Spleen (tissue), 11 donors: Measurements from ENCODE around the gene FURIN. TPM values are rescaled to one million over a fixed set of nuclear protein-coding genes. Genes with fewer than 3 reads are reported as not detected.
"Not testable (repeated sequence)": the region's sequence is repeated elsewhere in the genome, so short reads cannot be mapped to it uniquely, and the experiment has no call there.

Experiments
- DNase-seq: peaks from one replicate; pipeline ENCODE4 v3.0.0-alpha.2; 2020
- H3K27ac ChIP-seq, 8 donors: fragments of 200-600 bp; sonication (generic) in 7 of 8; 1 replicate in 4 of 8; 2 replicates in 4 of 8; pipeline versions ENCODE4 v1.5.0 to v1.8.0; 2016 to 2021; ENCODE audit warnings: inconsistent platforms in 4 of 8, mild to moderate bottlenecking in 4 of 8, moderate library complexity in 1 of 8
- H3K27me3 ChIP-seq, 7 donors: fragments of 200-600 bp; sonication (generic) in 6 of 7; replicated peaks in 1 of 7; 1 replicate in 4 of 7; 2 replicates in 3 of 7; pipeline versions ENCODE4 v1.5.0 to v1.8.0; 2016 to 2021; ENCODE audit warnings: inconsistent platforms in 3 of 7, mild to moderate bottlenecking in 1 of 7
- H3K36me3 ChIP-seq, 6 donors: fragments of 200-600 bp; sonication (generic) in 5 of 6; 1 replicate in 4 of 6; 2 replicates in 2 of 6; pipeline versions ENCODE4 v1.5.0 to v1.8.0; 2016 to 2021; ENCODE audit warnings: inconsistent platforms in 2 of 6
- H3K4me1 ChIP-seq, 6 donors: fragments of 200-600 bp; sonication (generic) in 5 of 6; 1 replicate in 3 of 6; 2 replicates in 3 of 6; pipeline versions ENCODE4 v1.5.0 to v1.8.0; 2016 to 2021; ENCODE audit warnings: inconsistent platforms in 3 of 6
- H3K4me3 ChIP-seq, 8 donors: fragments of 200-600 bp; sonication (generic) in 7 of 8; 1 replicate in 4 of 8; 2 replicates in 4 of 8; pipeline versions ENCODE4 v1.5.0 to v1.8.0; 2016 to 2021; ENCODE audit warnings: inconsistent platforms in 4 of 8, mild to moderate bottlenecking in 4 of 8, moderate library complexity in 2 of 8
- H3K9me3 ChIP-seq, 8 donors: fragments of 200-600 bp; sonication (generic) in 7 of 8; 1 replicate in 4 of 8; 2 replicates in 4 of 8; pipeline versions ENCODE4 v1.5.0 to v1.8.0; 2016 to 2021; ENCODE audit warnings: inconsistent platforms in 4 of 8
- POLR2A ChIP-seq, 3 donors: fragments of 450-650 bp; IDR thresholded peaks; one replicate each; pipeline ENCODE4 v1.5.1; 2017; ENCODE audit warnings: antibody characterized with exemption in 3 of 3, mild to moderate bottlenecking in 1 of 3
- POLR2AphosphoS5 ChIP-seq, 3 donors: sonication (generic); formaldehyde crosslinking; IDR thresholded peaks; one replicate each; pipeline ENCODE4 v1.5.1; 2017; ENCODE audit warnings: antibody characterized with exemption in 3 of 3
- WGBS, 5 donors: extraction: QIAGEN DNeasy Blood & Tissue Kit in 3 of 5; methylation state at CpG; one replicate each; pipeline versions ENCODE4 v1.1.5 to v1.1.7; 2013 to 2018; 5-methylcytosine and 5-hydroxymethylcytosine counted together
- intact Hi-C: fragments of 100-400 bp; cut with DNase I; formaldehyde crosslinking; loops from one replicate; pipeline ENCODE4 v1.15.0; 2023; ENCODE audit warnings: low total_unique reads
- polyA plus RNA-seq, 3 donors: library from polyadenylated mRNA; stranded (reverse); fragments of 200-250 nt; gene quantifications; one replicate each; pipeline ENCODE4 v1.2.1, GENCODE V29; 2013
- total RNA-seq, 7 donors: library from RNA; depleted of rRNA in 3 of 7; stranded (reverse); fragments of >200 nt in 3 of 7; fragmentation: NEBNext Ultra II Directional in 4 of 7; extraction: Animal tissue kit (Norgen Biotek cat#: 25700) in 4 of 7; gene quantifications; one replicate each; pipeline versions ENCODE4 v1.1.0 to v1.2.1, GENCODE V29; 2016 to 2021
- TF ChIP-seq, protein P1 (sequence below), 11 experiments: fragments of 200-600 bp in 7 of 11; fragments of 450-650 bp in 4 of 11; sonication (generic) in 4 of 11; IDR thresholded peaks in 8 of 11; conservative IDR thresholded peaks in 3 of 11; 1 replicate in 7 of 11; 2 replicates in 4 of 11; pipeline versions ENCODE4 v1.4.0 to v1.8.0; 2016 to 2021; ENCODE audit warnings: antibody characterized with exemption in 11 of 11, inconsistent platforms in 4 of 11, mild to moderate bottlenecking in 1 of 11
- donor health status: healthy with polysubstance abuse.
- donor health status: DM: no; HTN: no; CAD: no; lungs with moderate emphysema.
- donor health status: DM: no; HTN: no; CAD: no.
- donor health status: Bipolar disorder and iron deficiency.
- donor health status: healthy.
- donor health status: DM: no; HTN: no; CAD: no.
- donor health status: DM: yes; HTN: yes; CAD: no.

Gene FURIN
- total and polyA plus RNA-seq, 10 donors = 10.0 to 139 (median 79.0) TPM

DNA sequence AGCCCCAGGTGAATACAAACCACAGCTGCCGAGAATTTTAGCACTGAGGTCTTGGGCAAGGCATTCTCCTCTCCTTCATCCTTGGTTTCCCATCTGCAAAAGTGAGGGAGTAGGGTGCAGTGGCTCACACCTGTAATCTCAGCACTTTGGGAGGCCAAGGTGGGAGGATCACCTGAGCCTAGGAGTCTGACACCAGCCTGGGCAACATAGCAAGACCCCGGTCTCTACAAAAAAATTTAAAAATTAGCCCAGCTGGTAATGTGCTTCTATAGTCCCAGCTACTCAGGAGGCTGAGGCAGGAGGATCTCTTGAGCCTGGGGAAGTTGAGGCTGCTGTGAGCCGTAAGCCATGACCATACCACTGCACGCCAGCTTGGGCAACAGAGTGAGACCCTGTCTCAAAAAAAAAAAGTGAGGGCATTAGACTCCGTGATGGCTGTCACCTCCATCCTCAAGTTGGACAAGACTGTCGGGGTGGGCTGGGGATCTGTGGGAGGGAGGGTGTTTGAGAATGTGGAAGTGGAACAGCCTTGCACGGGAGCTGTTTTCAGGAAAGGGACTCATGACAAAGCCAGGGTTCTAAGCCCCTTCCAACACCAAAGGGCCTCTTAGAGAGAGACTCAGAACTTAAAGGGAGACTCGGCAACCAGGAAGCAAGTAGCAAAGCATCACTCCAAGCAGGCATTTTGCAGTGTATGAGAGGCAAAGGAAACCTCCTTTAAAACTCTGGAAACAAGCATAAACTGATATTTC is 46.0 kb upstream of the FURIN start:
- Histone ChIP-seq H3K27me3 (no peaks in the 10 kb centered on the region), H3K27ac (no peak overlapping the region), H3K4me3 (no peak overlapping the region), H3K36me3 (no peaks in the 10 kb centered on the region), H3K9me3 (no peaks in the 10 kb centered on the region), H3K4me1 (peaks cover 9 to 42% (median 23%) of the 10 kb centered on the region in 6 donors)
- no peak for DNase-seq
- no peak for TF ChIP-seq POLR2A (IDR thresholded peaks at IDR 0.05)
- no peak for TF ChIP-seq POLR2AphosphoS5 (IDR thresholded peaks at IDR 0.05)
- TF ChIP-seq, protein P1, sequence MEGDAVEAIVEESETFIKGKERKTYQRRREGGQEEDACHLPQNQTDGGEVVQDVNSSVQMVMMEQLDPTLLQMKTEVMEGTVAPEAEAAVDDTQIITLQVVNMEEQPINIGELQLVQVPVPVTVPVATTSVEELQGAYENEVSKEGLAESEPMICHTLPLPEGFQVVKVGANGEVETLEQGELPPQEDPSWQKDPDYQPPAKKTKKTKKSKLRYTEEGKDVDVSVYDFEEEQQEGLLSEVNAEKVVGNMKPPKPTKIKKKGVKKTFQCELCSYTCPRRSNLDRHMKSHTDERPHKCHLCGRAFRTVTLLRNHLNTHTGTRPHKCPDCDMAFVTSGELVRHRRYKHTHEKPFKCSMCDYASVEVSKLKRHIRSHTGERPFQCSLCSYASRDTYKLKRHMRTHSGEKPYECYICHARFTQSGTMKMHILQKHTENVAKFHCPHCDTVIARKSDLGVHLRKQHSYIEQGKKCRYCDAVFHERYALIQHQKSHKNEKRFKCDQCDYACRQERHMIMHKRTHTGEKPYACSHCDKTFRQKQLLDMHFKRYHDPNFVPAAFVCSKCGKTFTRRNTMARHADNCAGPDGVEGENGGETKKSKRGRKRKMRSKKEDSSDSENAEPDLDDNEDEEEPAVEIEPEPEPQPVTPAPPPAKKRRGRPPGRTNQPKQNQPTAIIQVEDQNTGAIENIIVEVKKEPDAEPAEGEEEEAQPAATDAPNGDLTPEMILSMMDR (IDR thresholded peaks at IDR 0.05 in 8 of 11, conservative IDR thresholded peaks at IDR 0.05 in 3 of 11) = no peak
- WGBS, 5 donors = 76 to 90% (median 82%) methylated on average over 7 to 8 of the region's 8 CpGs
- intact Hi-C loops = no loop called here

DNA sequence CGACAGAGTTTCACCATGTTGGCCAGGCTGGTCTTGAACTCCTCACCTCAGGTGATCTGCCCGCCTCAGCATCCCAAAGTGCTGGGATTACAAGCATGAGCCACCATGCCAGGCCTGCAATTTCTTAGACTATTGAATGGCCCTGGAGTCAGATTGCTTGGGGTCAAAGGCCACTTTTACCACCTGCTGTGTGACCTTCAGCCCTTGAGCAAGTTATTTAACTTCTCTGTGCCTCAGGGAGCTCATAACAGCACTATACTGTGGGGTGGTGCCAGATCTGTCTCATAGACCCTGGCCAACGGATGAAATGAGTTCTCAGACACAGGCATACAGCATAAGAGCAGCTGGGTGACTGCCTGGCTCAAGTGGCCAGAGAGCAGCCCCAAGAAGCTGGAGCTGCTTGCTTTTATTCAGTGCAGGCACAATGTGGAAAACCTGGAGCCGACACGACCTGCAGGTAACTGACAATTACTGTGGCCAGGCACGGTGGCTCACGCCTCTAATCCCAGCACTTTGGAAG is 44.9 kb upstream of the FURIN start:
- DNase-seq = no peak

DNA sequence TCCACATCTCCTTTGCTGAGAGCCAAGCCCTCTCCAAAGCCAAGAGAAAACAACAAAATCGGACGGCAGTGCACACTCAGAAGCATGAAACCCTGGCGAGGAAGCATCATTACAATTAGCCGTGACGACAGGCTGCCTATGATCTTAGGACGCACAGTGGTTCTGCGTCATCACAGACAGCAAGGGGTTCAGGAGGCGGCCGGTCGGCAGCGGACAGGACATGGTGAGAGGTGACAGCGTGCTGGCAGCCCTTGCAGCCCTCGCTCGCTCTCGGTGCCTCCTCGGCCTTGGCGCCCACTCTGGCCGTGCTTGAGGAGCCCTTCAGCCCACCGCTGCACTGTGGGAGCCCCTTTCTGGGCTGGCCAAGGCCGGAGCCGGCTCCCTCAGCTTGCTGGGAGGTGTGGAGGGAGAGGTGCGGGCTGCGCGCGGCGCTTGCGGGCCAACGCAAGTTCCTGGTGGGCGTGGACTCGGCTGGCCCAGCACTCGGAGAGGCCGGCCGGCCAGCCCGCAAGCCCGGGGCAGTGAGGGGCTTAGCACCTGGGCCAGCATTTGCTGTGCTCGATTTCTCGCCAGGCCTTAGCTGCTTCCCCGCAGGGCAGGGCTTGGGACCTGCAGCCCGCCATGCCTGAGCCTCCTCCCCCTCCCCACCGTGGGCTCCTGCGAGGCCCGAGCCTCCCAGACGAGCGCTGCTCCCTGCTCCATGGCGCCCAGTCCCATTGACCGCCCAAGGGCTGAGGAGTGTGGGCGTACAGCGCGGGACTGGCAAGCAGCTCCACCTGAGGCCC is 43.1 kb upstream of the FURIN start:
- H3K4me1 ChIP-seq = peaks cover 1 to 35% (median 17%) of the 10 kb centered on the region in 6 donors
- H3K9me3 ChIP-seq, H3K4me3 ChIP-seq, intact Hi-C loops, H3K27me3 ChIP-seq, H3K36me3 ChIP-seq, H3K27ac ChIP-seq: not testable (repeated sequence)
- peak; percentile 65 for DNase-seq
- WGBS, 5 donors = 90 to 98% (median 94%) methylated on average over 33 to 49 of the region's 49 CpGs

More for the DNA sequence above, 44.9 kb upstream of the FURIN start:
- Histone ChIP-seq H3K4me3 (no peak overlapping the region), H3K9me3 (no peaks in the 10 kb centered on the region), H3K27ac (no peak overlapping the region), H3K27me3 (no peaks in the 10 kb centered on the region), H3K4me1 (peaks cover 4 to 35% (median 13%) of the 10 kb centered on the region in 6 donors), H3K36me3 (no peaks in the 10 kb centered on the region)
- intact Hi-C loops = no loop called here
- WGBS, 5 donors = 88 to 97% (median 89%) methylated on average over 7 of the region's 7 CpGs
- TF ChIP-seq POLR2A (IDR thresholded peaks at IDR 0.05) (no peak), POLR2AphosphoS5 (IDR thresholded peaks at IDR 0.05) (no peak)
- TF ChIP-seq, protein P1 (IDR thresholded peaks at IDR 0.05 in 8 of 11, conservative IDR thresholded peaks at IDR 0.05 in 3 of 11) = no peak

DNA sequence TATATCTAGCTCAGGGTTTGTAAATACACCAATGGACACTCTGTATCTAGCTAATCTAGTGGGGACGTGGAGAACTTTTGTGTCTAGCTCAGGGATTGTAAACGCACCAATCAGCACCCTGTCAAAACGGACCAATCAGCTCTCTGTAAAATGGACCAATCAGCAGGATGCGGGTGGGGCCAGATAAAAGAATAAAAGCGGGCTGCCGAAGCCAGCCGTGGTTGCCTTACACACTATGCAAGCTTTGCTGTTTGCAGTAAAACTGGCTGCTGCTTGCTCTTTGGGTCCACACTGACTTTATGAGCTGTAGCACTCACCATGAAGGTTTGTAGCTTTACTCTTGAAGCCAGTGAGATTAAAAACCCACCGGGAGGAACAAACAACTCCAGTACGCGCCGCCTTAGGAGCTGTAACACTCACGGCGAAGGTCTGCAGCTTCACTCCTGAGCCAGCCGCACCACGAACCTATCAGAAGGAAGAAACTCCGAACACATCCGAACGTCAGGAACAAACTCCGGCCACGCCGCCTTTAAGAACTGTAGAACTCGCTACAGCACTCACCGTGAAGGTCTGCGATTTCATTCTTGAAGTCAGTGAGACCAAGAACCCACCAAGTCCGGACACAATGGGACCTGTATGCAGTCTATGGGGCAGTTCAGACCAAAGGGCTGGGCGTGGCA is 42.0 kb upstream of the FURIN start:
- H3K36me3 ChIP-seq, intact Hi-C loops, H3K4me3 ChIP-seq, H3K27me3 ChIP-seq, H3K9me3 ChIP-seq, H3K27ac ChIP-seq: not testable (repeated sequence)
- peaks cover 9 to 42% (median 27%) of the 10 kb centered on the region in 6 donors for H3K4me1 ChIP-seq
- WGBS, 5 donors = 93 to 96% (median 94%) methylated on average over 25 to 26 of the region's 26 CpGs
- peak; percentile 54 for DNase-seq
